Bone marrow (tissue), 2 donors: ENCODE measurements around the gene CDRT15L2.
A peak's percentile ranks its signal among the peaks of the same experiment; 100 is the strongest.
"Not testable (repeated sequence)": the region's sequence is repeated elsewhere in the genome, so short reads cannot be mapped to it uniquely, and the experiment has no call there.

Source experiments
- DNase-seq, 2 donors: peaks; one replicate each; lab custom pipeline; 2025; lab: John Stamatoyannopoulos, UW

Gene CDRT15L2

DNA sequence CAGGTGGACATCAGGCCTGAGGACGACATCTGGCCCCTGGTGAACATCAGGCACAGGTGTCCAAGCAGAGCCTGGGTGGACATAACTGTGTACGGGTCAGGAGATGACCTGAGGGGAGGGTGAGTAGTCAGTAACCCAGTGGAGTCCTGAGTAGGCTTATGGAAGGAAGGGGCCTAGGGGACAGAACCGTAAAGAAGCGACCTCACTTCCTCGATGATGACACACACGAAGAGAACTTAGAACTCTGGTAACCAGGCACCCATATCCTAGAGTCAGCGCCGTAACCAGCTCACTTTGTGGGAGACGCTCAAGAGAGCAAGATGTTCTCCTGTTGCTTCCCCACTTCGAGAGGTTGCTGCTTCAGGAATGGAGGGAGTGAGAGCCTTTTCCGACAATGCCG lies at the start of gene CDRT15L2:
Gene CDRT15L2, plus strand, starts transcription at position 301 of the 400 bp plus-strand sequence. Its CDS starts 20 bp downstream, at position 321.
- DNase-seq = not testable (repeated sequence)

DNA sequence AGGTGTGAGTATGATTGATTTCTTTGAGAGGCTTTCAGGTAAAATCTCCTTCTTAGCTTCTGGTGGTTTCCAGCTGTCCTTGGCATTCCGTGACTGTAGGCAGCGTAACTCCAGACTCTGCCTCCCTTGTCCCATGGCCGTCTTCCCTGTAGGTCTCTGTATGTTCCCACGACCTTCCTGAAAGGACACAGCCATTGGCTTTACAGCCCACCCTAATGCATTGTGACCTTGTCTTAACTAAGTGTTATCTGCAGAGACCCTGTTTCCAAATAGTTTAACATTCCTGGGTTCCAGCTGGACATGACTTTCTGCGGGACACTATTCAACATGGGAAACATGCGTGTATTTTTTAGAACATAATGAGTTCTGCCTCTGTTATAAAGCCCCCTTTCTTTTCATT lies 49.4 kb upstream of the CDRT15L2 start:
- DNase-seq = not testable (repeated sequence)

DNA sequence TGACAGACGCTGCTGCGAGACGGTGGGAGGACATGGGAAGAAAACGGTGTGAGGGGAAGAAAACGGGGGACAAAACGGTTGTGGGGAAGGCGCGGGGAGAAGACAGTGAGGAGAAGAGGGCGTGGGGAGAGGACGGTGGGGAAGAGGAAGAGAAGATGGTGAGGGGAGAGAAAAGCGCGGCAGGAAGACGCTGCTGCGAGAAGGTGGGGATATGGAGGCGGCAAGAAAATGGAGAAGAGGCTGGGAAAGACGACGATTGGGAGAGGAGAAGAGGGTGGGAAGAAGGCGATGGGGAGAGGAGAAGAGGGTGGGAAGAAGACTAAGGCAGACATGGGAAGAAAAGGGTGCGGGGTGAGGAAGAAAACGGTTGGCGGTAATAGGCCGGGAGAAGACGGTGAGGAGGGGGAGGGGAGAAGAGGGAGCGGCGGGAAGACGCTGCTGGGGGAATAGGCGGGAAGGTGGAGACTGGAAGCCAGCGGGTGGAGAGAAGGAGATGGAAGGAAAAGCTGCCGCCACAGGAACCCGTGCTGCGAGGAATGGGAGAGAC lies 46.9 kb upstream of the CDRT15L2 start:
- DNase-seq = not testable (repeated sequence)

DNA sequence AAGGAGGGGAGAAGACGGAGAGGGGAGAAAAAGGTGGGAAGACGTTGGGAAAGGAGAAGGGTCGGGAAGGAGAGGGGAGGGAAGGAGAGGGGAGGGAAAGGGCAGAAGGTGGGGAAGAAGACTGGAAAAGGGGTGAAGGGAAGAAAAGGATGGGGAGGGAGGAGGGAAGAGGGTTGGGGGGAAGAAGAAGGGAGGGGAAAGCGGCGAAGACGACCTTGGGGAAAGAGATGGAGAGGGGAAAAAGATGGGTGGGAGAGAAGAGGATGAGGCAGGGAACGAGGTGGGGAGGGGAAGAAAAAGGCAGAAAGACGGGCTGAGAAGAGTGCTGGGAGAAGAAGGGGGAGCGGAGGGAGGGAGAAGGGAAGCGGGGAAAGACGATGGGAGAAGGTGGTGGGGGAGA lies 46.3 kb upstream of the CDRT15L2 start:
- DNase-seq = not testable (repeated sequence)

DNA sequence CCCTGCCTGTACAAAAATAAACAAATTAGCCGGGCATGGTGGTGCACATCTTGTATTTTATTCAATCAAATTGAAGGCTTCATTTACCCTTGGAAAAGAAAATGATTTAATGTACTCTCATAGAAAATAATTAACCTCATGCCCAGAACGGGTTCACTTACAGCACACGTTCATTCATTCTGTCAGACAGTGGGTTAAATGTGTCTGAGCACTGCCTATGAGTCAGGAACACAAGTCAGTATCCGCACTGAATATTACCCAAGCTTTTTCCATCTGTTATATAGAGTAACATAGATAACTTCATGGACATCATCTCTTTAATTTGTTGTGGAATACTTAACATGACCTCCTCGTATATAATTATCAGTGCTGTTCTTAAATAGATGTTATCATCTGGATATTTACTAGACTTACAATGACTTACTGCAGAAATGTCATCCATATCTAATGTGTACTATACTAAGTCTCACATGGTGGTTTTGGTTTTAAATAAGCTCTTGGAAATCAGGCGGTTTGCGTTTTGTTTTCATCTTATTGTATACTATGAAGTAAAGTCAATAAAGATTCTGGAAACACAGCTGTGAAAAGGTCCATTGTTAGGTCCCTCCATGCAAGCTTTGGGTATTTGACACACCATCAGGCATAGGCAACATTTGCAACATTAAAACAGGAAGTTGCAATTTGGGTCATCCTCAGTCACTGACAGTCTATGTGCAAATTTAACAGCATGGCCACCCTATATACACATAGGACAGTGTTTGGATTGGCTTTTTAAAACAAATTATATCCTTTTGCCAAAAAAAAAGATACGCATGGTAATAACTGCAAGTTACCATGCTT lies 44.6 kb upstream of the CDRT15L2 start:
- DNase-seq = peak in 1 of 2 donors; percentile 17

DNA sequence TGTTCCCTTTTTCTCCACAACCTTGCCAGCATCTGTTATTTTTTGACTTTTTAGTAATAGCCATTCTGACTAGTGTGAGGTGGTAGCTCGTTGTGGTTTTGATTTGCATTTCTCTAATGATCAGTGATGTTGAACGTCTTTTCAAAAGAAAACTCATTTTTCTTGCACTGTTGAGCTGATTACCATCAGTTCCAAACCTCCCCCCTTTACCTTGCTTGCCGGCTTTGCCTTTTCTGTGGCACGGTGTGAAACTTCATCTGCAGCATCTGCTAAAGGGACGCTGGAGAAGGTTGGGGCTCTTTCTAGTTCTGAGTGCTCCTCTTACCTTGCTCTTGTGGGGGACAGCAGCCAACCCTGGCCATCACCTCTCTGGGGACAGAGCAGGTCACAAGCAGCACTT lies 39.1 kb upstream of the CDRT15L2 start:
- DNase-seq = not testable (repeated sequence)

DNA sequence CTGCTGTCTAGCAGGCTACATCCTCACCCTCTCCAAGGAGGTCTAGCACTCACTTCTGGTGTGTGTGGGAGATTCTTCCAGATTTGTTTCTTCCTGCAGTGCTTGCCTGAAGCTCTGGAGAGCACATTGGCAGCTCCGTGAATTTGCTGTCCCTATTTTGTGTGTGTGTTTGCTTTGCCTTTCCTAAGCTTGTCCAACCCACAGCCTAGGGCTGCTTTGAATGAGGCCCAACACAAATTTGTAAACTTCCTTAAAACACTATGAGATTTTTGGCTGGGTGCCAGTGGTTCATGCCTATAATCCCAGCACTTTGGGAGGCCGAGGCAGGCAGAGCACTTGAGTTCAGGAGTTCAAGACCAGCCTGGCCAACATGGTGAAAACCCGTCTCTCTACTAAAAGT lies 38.7 kb upstream of the CDRT15L2 start:
- not testable (repeated sequence) for DNase-seq

DNA sequence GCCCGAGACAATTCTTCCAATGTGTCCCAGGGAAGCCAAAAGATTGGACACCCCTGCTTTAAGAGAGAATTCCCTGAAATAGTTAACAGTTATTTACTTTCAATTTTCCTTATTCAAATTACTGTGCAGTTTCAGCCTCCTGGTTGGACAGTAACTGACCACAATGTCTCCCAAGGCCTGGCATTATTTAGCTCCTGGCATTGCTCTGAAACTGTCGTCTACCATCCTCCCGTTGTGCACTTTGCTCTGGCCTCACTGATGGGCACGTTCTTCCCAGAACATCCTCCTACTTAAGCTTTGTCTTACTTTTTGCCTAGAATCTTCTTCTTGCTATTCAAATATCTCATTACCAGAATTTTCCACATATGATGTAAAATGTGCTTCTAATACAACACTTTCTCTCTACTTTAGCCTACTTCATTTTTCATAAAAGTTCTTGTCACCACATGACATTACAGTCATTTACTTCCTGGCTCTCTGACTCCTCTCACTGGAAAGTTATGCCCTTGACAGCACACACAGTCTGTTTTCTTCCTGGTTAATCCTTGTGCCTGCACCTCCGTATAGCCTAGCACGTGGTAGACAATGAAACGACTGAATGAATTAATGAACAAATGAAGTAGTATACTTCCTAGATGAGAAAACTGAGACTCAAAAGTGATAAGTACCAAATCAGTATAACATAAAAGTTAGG lies 37.5 kb upstream of the CDRT15L2 start:
- DNase-seq = peak in 1 of 2 donors; percentile 55

DNA sequence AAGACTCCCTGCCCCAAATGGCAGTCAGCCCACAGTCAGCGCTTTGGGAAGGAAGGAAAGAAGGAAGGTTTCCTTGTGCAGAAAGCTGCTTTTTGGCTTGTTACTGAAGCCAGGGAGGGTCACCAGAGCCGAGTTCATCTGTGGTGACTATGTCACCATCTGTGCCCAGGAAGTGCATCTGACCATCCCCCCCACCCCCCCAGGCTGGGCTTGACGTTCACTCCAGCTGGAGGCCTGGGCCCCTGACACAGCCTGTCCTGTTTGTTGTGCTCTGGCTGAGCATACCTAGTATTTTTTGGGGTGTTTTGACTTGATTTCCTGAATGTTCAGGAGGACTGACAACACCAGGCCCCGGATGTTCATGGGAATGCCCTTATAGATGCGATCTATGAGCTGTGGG lies 31.6 kb upstream of the CDRT15L2 start:
- not testable (repeated sequence) for DNase-seq

DNA sequence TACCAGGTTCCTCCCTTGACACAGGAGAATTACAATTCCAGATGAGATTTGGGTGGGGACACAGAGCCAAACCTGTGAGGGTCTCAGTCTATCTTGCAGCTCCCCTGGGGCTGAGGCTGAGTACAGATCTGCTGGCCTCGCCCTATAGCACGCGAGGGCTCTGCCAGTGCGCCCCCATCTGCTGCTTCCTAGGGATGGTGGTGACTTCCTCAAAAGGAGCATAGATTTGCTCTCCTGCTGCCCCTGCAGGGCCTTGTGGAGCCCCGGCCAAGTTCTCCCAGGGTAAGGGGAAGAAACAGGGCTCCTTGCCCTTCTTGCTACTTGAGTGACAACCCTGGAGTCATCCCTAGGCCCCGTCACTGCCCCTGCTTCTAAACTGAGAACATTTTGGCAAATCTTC lies 26.6 kb upstream of the CDRT15L2 start:
- DNase-seq = not testable (repeated sequence)

DNA sequence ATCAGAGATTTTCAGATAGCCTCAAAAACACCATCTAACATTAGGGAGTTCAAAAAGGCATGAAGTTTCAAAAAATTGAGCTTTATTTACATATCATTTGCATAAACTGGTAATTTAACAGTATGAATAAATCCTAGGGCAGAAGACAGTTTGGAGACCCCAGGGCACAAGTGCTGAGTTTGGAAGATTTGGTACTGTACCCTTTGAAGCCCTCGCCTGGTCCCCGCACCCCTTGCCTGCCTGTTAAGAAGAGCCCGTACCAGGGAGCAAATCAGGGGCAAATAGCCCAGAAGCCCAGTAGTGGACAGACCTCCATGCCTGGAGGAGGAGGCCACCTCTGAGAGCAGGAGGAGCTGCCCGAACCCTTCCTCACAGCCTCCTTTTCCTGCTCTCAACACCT lies 24.8 kb upstream of the CDRT15L2 start:
- not testable (repeated sequence) for DNase-seq

DNA sequence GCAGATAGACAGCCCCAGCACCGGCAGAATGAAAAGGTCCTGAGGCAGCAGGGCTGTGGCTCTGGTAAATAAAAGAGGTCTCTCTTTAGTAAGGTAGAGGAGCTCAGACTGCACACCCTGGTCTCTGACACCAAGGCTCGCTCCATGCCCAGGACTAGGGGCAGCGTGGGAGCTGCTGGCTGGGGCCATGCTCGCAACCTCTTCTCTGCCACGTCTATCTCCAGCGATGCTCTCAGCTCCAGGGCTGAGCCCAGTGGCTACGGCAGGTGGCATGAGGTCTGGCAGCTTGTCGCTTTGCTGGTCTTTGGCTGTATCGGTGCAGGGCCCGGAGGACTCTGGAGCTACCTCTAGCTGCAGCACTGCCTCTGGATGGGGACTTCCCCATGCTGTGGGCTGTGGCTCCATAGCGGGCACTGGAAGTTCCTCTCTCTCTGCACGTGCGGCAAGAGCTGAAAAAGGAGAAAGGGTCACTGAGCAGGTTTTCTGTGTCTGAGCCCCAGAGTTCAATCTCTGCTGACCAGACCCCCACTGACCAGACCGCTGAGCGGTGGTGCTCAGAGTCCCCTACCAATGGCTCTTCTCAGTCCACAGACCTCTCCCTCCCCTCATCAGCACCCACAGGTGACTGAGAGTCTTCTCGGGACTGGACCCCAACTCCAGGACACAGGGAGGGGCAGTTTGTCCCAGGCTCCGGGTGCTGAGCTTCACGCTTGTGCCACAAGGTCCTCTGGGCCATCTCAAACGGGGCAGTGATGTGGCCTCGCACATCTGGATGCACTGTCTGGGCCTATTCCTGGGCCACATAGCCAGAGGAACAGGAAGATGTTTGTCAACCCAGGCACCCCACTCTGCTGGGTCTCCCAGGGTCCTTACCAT lies 24.2 kb upstream of the CDRT15L2 start:
- DNase-seq = not testable (repeated sequence)

DNA sequence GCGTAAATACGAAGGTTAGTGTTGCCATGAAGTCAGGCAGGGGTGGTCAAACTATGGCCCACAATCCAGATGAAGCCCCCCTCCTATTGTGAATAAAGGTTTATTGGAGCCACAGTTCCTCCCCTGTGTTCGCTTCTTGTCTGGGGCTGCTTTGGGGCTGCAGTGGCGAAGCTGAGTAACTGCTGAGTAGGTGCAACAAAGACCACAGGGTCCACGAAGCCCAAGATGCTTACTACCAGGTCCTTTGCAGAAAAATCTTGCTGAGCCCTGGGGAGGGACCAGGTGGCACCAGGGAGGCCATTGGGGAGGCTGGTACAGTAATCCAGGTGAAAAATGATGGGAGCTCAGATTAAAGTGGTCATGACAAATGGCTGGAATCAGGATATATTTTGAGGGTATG lies 21.4 kb upstream of the CDRT15L2 start:
- not testable (repeated sequence) for DNase-seq

DNA sequence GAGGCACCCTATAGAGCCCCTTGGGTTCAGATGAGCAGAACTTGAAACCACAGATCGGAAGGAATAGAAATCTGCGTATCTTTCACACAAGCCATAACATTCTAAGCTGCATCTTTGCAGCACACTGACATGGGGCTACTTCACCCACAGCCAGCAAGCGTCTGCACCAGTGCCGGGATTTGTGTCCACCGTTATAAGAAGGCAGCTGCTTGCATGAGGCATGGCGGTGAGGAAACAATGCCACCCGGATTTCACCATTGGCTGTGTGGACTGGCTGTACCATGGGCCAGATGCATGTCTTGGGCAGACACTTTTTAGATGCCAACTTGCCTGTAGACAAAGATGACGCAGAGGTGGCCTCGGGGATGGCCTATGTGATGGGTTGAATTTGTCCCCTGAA lies 20.5 kb upstream of the CDRT15L2 start:
- DNase-seq = not testable (repeated sequence)

DNA sequence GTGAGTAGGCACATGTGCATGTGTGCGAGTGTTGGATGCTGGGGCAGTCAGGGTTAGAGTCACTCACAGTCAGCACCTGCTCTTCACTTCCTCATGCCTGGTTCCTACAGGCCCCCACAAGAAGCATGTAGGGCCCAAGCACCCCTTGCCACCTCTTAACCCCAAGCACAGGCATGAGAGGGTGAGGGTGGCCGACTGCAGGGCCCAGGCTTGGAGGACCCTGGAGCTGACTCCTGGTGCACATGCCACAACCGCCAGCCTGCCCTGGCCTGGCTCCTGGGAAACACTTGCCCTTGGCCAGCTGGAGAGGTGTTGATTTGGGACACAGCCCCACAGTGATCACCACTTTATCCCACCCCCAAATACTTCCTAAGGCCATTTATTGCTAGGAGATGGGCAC lies 16.9 kb upstream of the CDRT15L2 start:
- DNase-seq = no peak

DNA sequence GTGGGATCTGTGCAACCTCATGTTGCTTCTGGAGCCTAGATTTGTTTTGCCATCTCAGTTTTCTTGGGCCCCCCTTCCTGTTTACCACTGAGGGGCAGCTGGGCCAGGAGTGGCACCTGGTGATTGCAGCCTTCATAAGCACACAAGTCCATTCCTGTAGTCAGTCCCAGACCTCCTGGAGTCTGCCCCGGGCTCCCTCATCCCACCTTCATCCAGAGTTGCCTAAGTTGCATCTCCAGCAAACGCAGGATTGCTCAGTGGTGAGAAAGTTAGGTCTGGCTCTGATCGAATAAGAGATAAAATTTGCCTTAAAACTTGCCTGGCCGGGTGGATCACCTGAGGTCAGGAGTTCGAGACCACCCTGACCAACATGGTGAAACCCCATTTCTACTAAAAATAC lies 14.3 kb upstream of the CDRT15L2 start:
- not testable (repeated sequence) for DNase-seq

DNA sequence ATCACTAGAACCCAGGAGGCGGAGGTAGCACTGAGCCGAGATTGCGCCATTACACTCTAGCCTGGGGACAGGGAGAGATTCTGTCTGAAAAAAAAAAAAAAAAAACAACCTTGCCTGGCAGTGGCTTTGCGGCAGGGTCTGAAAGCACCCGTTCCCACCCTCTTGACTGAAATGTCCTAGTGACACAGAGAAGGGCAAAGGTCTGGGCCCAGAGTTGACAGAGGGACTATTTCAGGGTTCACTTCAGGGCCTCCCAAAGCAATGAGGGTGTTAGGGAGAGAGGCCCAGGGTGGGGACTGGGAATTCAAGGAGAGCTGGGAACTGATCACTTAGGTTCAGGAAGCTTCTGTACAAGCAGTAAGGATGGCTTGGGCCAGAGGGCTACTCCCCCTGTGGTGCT lies 13.8 kb upstream of the CDRT15L2 start:
- no peak for DNase-seq

DNA sequence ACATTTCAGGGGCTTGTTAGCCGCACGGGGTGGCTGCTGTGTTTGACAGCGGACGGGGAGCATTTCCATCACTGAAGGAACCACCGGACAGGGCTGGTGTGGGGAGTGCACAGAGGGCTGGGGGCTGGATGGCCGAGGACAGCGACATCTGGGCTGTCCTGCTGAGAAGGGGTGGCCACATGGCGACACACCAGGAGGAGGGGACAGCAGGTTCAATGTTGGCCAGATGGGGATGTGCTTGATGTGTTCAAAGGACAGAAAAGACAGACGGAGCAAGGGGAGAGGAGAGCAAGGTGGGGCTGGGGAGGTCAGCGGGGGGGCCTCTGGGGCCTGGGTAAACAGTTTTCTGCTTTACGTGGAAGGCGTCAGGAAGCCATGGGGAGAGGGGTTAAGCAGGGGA lies 12.8 kb upstream of the CDRT15L2 start:
- not testable (repeated sequence) for DNase-seq

DNA sequence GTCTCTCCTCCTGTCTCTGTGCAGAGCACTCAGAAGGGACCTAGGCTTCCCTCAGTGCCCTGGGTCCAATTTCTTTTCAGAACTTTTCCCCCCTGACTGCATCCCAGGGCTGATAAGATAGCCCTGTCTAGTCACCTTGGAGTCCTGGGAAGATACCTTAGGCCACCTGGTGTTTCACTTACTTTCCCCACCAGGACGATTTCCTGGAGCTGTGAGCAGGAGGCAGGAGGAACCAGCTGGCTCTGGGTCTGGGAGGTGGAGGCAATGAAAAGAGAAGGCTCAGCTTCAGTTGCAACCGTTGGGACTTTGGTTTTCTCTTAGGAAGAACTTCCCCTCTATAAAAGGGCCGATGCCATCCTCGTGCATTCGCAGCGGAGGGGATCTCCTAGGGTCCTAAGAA lies 12.1 kb upstream of the CDRT15L2 start:
- not testable (repeated sequence) for DNase-seq

DNA sequence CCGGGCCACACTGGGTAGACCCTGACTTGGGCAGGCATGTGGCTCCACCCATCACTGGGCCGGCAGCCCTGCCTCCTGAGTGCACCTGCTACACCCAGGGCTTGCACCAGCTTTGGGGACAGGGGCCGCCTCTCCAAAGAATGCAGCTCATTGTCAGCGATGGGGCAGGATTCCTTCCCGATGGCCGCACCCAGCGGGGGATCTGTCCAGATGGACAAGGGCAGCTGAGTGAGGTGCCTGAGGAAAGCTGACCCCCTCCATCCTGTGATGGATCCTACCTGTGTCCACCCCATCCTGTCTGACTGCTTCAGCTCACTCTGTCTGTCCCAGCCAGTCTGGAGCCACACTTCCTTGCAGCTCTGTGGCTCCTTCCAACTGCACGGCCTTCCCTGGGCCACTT lies 10.9 kb upstream of the CDRT15L2 start:
- DNase-seq = not testable (repeated sequence)

DNA sequence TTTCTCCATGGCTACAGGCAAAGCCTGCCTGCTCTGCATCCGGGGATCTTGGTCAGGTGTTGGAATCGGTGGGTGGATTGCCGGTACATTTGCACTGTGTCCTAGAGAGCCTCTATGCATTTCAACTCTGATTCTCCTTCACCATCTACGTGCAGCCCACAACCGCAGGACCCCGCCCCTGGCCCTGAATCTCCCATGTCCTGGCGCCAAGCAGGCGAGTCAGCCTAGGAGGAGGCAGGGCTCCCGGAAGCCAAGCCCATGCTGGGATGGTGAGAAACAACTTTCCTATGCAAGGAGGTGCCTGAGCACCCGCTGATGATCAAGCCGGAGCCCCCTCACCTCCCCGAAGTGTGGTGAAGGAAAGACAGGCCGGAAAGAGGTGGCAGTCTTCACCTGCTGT lies 7.9 kb upstream of the CDRT15L2 start:
- not testable (repeated sequence) for DNase-seq

DNA sequence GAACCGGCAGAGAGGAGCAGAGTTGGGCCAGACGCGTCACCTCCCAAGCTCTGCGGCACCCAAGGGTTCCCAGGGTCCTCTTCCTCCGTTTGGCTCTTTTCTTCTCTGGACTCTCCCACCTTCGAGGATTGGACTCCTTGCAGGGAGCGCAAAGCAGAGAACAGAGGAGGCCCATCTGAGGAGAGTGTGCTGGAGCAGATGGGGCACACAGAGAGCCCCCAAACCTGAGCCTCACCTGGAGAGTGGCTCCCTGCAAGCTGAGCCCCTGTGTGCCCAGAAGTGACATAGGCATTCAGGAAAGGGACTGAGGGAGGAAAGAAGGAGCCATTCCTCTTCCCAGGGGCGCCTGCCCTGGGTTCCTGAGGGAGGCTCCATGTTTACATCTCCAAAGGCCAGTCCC lies 6.3 kb upstream of the CDRT15L2 start:
- DNase-seq = not testable (repeated sequence)
